Endometrial microvascular endothelial cells (primary cell): ENCODE data around the gene PRLH. TPM values are rescaled to one million over a fixed set of nuclear protein-coding genes. Genes with fewer than 3 reads are reported as not detected.
"Not testable (repeated sequence)": the region's sequence is repeated elsewhere in the genome, so short reads cannot be mapped to it uniquely, and the experiment has no call there.

Experiments used
- in situ Hi-C: cut with HindIII; loops from 2 replicates; pipeline ENCODE4 v1.10.0; 2017; ENCODE audit warnings: low sequenced_read_pairs, low pct_unique_long_range_greater_than_20kb; ENCODE audit errors: inconsistent ontology term
- total RNA-seq: library from RNA; depleted of rRNA; stranded (reverse); fragments of >200 nt; gene quantifications from one replicate; pipeline ENCODE4 v1.2.3, GENCODE V29; 2015; ENCODE audit errors: inconsistent ontology term

The PRLH gene
- total RNA-seq, 1 donor from 2014 or later = not detected

DNA sequence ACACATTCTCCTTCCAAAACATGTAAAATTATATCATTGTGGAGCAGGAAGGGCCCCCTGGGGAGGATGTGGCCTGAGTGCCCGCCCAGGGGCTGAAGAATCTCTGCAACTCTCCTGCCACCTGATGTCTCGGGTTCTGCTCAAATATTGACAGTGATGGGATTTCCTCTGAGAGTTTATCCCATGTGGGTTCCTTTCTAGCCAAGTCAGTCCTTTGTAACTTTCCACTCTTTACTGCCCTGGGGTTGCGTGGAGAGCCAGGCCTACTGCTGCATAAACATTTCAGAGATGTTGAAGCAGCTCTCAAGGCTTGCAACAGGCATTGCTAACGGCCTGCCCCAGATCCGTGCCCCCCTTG lies 28.1 kb downstream of the PRLH start:
- in situ Hi-C loops = no loop called here

DNA sequence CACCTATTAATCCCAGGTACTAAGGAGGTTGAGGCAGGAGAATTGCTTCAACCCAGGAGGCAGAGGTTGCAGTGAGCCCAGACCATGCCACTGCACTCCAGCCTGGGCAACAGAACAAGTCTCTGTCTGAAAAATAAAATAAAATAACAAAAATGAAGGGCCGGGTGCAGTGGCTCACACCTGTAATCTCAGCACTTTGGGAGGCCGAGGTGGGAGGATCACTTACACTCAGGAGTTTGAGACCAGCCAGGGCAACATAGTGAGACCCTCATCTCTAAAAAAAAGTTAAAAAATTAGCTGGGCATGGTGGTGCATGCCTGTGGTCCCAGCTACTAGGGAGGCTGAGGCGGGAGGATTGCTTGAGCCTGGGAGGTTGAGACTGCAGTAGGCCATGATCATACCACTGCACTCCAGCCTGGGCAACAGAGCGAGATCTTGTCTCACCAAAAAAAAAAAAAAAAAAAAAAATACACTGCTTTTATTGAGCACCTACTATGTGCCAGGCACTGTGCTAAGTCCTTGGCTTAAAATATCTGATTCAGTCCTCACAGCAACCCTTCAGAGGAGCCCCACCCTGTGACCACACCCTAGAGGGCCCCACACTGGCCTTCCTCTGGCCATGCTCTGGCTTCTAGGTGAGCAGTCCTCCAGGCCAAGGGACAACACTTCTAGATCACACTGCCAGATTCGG lies 29.6 kb downstream of the PRLH start:
- in situ Hi-C loops = not testable (repeated sequence)

DNA sequence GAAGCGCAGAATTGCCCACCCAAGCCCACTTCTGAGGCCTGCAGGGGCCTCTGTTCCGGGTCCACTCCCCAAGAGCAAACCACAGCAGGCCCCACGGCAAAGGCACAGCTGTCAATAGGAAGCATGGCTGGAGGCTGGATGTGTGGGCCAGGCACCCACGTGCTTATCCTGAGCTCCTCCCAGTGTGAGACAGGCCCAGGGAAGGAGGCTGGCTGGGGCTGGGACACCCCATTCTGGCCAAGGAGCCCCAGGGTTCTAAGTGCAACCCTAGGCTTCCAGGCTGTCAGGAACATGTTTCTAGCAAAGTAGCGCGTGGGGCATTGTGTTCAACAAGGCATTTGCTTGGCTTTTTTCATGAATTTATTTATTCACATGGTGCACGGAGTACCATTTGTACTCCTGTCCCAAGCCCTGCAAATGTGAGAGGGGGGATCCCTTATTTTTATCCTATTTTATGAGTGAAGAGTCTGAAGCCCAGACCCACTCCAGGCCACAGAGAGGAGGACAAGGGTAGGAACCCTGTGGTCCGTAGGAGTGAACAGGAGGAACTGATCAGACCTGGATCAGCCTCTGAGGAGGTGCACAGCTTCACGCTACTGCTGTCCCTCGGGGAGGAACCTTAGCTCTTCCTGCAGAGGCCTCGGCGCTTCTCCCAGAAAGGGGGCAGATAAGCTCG lies 30.3 kb downstream of the PRLH start:
- in situ Hi-C loops = no loop called here

DNA sequence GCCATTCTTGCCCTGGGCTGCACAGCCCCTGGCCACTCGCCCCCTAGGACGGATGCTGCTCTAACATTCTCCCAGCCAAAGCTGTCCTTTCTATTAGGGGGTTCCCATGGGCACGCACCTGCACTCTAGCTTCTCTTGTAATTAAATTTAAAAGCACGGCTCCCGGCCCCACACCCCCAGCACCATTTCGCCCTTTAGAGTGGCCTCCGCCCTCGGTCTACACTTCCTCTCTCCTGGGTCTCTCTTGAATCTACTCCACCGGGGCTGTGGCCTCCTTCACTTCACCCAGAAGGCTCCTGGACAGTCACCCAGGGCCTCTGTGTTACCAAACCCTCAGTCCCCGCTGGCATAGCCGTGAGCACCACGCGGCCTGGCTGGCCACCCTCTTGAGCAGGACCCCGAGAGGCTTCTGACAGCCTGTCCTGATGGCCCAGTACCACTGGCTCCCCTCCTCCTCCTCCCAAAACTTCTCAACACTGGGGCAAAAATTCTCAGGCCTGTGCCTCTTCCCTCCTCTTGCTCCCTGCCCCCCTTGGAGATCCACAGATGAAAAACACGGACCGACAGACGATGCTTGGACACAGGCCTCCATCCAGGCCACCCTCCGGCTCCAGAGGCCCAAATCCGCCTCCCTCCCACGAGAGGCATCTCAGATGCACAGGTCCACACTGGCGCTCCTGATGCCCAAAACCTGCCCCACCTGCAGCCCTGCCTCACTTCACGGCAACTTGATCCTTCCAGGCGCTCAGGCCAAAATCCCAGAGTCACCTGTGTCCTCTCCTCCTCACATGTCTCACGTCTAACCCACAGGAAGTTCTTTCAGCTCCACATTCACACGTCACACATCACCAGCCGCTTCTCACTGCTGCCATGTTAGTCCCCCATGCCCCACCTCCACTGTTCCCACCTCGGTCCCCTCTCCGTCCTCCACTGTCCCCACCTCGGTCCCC lies 31.1 kb downstream of the PRLH start:
- in situ Hi-C loops = no loop called here

DNA sequence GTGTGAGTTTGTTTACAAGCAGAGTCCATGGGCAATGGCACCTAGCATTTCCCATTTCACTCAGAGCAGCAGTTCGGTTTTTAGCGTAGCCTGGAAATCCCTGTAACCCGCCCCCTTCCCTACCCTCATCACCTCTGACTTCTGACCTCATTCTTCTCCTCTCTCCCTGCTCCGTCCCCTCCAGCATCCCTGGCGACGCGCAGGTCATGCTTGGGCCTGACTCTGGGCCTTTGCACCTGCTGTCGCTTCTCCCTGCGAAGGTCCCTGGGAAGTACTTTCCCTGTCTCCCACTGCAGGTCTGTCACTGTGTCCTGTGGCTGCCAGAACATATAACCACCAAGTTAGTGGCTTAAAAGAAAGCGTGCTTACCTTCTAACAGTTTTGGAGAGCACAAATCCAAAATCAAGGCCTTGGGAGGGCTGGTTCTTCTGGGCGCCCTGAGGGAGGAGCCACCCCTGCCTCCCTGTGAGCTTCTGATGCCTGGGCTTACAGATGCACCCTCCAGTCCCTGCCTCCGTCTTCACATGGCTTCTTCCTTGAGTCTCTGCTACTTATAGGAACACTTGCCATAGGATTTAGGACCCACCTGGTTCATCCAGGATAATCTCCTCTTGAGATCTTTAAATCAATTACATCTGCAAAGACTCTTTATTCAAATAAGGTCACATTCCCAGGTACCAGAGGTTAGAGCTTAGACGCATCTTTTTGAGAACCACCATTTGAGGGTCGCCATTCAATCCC lies 32.3 kb downstream of the PRLH start:
- in situ Hi-C loops = no loop called here

DNA sequence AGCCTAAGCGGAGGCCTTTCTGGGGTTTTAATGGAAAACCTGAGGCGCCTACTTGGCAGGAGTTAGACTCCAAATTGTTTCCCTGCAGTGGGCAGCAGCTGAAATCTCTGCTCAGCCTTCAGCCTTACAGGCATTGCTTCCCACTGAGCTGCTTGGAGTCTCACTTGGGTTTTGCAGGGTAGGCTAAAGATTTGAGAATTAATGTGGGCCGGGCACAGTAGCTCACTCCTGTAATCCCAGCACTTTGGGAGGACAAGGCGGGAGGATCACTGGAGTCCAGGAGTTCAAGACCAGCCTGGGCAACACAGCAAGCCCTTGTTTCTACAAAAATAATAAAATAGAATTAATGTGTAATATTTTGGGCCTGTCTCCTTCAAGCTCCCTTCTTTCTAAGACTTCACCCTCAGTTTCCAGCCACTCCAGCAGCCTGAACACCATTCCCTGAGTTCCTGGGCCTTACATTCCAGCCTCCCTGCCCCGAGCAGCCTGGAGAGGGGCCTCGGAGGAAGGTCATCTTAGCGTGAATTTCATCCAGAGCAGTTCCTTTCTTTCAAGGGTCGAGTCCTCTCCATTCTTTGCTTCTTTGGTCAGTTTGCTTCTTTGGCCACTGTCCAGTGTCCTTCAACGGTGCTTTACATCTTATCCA lies 33.2 kb downstream of the PRLH start:
- in situ Hi-C loops = loop anchor here (5.0 kb wide), 1 partner anchor 83 kb away; no protein-coding TSS in a partner anchor

DNA sequence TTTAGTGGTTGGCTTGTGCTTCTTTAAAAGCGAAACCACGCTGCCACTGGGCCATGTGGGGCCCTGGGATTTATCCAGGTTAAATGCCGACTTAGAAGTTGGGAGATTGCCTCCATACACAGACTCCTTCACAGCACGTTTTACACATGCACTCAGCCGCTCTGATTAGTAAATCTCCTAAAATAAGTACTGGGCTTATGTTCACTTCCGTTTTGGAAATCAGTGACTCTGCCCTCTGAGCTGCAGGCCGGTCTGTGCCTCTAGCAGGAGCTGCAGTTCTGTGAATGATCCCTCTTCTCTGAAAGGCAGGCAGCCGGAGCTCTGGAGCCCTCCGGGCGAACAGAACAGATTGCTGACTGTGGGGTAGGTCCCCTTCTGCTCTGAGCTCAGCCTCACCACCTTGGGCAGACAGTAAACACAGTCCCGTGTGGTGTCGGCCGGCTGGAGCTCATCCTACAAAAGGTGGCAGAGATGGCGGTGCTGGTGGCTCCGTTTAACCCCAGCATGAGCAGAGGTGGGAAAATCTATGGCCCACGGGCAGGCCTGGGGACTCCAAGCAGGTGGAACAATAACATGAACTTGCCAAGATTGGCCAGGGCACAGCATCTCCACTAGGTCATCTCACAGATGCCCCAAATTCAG lies 34.0 kb downstream of the PRLH start:
- in situ Hi-C loops = loop anchor here (5.0 kb wide), 1 partner anchor 82 kb away; no protein-coding TSS in a partner anchor

DNA sequence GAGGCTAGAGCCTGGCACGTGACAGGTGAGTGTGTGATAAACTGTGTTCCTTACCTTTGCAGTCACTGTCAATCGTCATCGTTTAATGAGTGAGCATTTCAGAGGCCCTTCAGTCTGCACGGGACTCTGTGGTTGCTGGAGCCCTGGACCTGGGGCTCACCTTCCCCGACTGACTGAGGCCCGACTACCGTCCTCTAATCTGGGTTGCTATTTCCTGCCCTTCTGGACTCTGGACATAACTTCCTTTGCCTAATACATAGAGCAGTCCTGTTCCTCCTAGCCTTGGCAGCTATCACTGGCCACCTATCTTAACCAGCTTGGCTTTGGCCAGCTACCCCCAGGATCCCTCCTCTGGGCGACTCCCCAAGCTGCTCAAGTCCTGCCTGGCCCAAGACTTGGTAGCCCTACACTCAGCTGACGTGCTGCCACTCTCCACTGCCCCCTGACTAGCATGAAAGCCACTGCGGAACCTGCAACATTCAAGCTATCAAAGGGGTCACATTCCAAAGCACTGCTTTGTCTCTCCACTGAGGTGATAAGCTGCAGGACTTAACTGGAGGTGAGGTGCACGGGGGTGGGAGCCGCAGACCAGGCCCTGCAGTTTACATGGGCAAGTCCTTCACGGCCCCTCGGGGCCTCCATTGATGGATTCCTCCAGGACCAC lies 35.2 kb downstream of the PRLH start:
- in situ Hi-C loops = loop anchor here (5.0 kb wide), 1 partner anchor 81 kb away; no protein-coding TSS in a partner anchor

DNA sequence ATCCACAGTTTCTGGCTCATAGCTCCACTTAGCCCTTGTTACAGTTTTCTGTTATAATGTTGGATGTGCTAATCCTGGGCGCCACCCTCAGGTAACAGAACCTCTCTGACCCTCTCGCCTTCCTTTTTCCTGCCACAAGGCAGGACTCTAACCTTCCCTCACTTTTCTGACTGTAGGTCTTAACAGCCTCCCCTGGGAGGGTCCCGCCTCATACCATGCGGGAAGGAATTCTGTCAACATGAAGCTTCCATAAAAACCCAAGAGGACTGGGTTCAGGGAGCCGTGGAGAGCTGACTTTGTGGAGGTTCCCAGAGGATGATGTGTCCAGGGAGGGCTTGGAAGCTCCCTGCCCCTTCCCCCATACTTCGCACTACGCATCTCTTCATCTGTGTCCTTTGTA lies 36.0 kb downstream of the PRLH start:
- in situ Hi-C loops = loop anchor here (5.0 kb wide), 1 partner anchor 80 kb away; no protein-coding TSS in a partner anchor

DNA sequence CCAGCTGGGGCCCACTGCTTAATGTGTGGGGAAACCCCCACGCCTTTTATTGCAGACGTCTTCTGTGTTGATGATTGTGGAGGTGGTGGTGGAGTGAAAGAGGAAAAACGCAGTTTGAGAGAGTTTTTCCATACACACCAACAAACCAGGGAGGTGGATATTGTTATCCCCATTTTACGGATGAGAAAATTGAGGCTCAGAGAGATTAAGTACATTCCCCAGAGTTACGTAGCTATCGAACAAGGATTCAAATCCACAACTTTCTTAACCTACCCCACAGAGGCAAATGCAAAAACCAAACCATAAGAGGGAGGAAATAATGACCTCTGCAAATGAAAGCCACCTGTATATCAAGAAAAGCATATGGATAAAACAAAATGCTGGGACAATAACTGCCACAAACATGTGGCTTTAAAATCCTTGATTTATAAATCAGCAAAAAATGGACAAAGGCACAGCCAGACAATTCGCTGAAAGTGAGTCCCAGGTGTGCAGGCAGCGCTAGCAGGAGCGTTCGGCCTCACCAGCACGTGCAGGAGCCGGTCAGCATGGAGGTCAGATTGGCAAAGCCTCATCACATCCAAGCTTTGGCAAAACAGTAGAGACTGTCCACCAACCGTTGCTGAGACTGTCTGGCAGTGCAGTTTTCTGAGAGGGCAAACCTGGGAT lies 36.8 kb downstream of the PRLH start:
- in situ Hi-C loops = loop anchor here (5.0 kb wide), 1 partner anchor 79 kb away; no protein-coding TSS in a partner anchor

DNA sequence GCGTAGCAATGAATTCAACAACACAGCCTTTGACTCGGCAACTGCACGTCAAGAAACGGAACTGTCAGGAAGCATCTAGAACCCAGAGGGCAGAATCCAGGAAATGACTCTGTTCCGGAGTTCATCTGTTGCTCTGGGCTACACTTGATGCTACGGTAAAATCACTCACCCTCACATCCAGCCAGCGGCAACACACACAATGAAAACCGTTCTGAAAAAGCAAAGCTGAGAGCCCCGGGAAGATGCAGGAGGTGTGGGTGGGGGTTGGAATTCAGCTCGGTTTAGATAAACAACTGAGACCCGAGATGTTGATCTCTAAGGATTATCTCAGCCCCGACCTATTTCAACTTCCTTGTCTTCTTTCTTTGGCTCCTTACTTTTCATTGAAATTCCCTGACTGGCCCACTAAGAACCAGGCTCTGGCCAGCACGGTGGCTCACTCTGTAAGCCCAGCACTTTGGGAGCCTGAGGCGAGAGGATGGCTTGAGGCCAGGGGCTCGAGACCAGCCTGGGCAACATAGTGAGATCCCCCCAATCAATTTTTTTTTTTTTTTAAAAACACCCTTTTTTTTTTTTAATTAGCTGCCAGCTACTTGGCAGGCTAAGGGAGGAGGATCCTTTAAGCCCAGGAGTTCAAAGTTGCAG lies 37.5 kb downstream of the PRLH start:
- in situ Hi-C loops = loop anchor here (5.0 kb wide), 1 partner anchor 78 kb away; no protein-coding TSS in a partner anchor

DNA sequence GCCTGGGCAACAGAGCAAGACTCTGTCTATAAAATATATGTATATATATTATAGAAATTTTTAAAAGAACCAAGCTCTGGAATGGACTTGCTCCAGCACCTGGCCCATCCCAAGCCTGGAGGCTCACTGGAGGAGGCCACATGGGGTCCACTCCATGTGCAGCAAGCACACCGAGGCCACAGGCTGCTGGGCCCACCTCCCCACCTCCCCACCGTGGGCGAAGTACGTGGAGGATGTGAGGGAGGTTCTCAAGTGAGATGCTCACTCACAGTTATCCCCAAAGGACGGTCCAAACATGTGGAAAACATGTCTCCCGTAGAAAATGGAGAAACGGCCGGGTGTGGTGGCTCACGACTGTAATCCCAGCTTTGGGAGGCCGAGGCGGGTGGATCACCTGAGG lies 38.0 kb downstream of the PRLH start:
- in situ Hi-C loops = loop anchor here (5.0 kb wide), 1 partner anchor 78 kb away; no protein-coding TSS in a partner anchor

DNA sequence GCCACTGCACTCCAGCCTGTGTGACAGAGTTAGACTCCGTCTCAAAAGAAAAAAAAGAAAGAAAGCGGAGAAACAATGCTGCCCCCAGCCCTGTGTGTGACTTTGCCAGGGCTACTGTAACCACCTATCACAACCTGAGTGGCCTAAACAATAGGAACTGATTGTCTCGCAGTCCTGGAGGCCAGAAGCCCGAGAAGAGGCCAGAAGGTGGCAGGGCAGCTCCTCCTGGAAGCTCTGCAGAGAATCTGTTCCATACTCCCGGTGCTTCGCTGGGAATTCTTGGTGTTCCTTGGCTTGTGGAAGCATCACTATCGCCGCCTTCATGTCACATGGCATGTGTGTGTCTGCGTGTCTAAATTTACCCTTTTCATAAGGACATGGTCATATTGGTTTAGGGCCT lies 38.6 kb downstream of the PRLH start:
- in situ Hi-C loops = loop anchor here (5.0 kb wide), 1 partner anchor 77 kb away; no protein-coding TSS in a partner anchor

DNA sequence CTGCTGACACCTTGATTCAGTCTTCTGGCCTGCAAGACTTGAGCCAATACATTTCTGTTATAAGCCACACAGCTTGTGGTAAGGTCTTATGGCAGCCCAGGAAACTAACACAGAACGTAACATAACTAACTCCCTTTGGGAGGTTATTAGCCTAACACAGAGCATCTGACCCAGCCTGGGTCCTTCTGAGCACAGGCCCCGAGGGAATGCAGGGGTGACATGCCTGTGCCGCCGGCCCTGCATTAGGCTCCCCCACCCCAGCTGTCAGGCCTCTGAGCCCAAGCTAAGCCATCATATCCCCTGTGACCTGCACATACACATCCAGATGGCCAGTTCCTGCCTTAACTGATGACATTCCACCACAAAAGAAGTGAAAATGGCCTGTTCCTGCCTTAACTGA lies 40.1 kb downstream of the PRLH start:
- in situ Hi-C loops = not testable (repeated sequence)

DNA sequence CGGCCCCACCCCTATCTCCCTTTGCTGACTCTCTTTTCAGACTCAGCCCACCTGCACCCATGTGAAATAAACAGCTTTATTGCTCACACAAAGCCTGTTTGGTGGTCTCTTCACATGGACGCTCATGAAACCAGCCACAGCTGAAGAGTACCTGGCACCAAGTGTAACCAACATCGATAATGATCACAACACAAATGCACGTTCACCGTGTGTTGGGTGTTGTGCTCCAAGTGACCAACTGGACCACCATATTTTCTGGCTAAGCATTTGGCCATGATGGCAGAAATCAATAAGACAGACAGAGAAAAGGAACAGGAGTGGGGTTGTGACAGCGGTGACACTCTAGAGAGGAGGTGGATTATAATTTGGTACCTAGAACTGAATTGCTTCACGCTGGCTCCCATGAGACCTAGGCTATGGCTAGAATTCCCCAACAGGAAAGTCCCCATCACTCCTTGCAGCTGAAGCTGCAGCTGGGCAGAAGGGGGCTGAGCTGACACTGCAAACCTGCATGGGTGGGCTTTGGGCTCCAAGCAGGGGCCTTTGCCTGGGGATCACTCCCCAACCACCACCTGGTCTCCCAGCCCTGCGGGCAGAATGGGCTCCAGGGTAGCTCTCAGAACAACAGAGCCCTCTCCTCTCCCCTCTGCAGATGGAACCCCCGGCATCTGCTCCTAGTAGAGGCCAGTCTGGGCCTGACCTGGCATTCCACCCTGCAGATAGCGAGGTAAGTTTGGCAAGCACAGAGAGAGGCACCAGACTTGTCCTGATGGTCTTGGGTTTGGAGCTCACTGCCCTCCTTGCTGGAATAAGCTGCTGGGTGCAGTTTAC lies 46.4 kb downstream of the PRLH start:
- in situ Hi-C loops = no loop called here
